NCI-H1092 (cell line): ENCODE data around the gene SOX6.

Experiments used
- DNase-seq: peaks from one replicate; lab custom pipeline; 2025; lab: John Stamatoyannopoulos, UW

Gene SOX6

GRCh38 chr11:16271258-16271657 is 85.1 kb downstream of the SOX6 start:
- DNase-seq, result no peak

GRCh38 chr11:16266021-16266420 is 90.3 kb downstream of the SOX6 start:
- DNase-seq, result no peak

- DNase-seq, result no peak
These were observed 91.3 kb downstream of the SOX6 start for GRCh38 chr11:16265022-16265421.

GRCh38 chr11:16262645-16262955 is 93.7 kb downstream of the SOX6 start:
- DNase-seq, result no peak

- no peak for DNase-seq
These were observed 94.3 kb downstream of the SOX6 start for GRCh38 chr11:16261836-16262644.

- no peak for DNase-seq
These were observed 104.0 kb downstream of the SOX6 start for GRCh38 chr11:16252373-16252772.

- DNase-seq, result no peak
These were observed 108.1 kb downstream of the SOX6 start for GRCh38 chr11:16248248-16248647.

GRCh38 chr11:16242806-16243205 is 113.5 kb downstream of the SOX6 start:
- no peak for DNase-seq

GRCh38 chr11:16240687-16241086 is 115.7 kb downstream of the SOX6 start:
- DNase-seq, result no peak

- DNase-seq, result no peak
These were observed 116.9 kb downstream of the SOX6 start for GRCh38 chr11:16239141-16240105.

- no peak for DNase-seq
These were observed 130.1 kb downstream of the SOX6 start for GRCh38 chr11:16226245-16226644.

GRCh38 chr11:16225623-16226022 is 130.7 kb downstream of the SOX6 start:
- DNase-seq, result no peak

- DNase-seq, result no peak
These were observed 132.8 kb downstream of the SOX6 start for GRCh38 chr11:16223558-16223957.

GRCh38 chr11:16217631-16218030 is 138.7 kb downstream of the SOX6 start:
- DNase-seq, result no peak

- DNase-seq, result no peak
These were observed 139.5 kb downstream of the SOX6 start for GRCh38 chr11:16216831-16217230.

- no peak for DNase-seq
These were observed 141.0 kb downstream of the SOX6 start for GRCh38 chr11:16215352-16215751.

GRCh38 chr11:16211407-16211806 is 144.9 kb downstream of the SOX6 start:
- DNase-seq, result no peak

GRCh38 chr11:16204261-16204660 is 152.1 kb downstream of the SOX6 start:
- DNase-seq, result no peak

- no peak for DNase-seq
These were observed 160.7 kb downstream of the SOX6 start for GRCh38 chr11:16195651-16196050.

- no peak for DNase-seq
These were observed 161.8 kb downstream of the SOX6 start for GRCh38 chr11:16194566-16194965.

GRCh38 chr11:16193897-16194381 is 162.4 kb downstream of the SOX6 start:
- no peak for DNase-seq

GRCh38 chr11:16191868-16192240 is 164.5 kb downstream of the SOX6 start:
- peak; percentile 26 for DNase-seq
